Stimulated activated naive CD8-positive, alpha-beta T cell treated with anti-CD3 and anti-CD28 coated beads, Interleukin-15, Interleukin-2, amounts not matched to agents 100 U/mL and 50 U/mL, for 24 hours (primary cell): ENCODE results near the gene DPP9.

ENCODE experiments used
- ATAC-seq: fragments of 150-1000 bp; cut with Tn5 transposase; one replicate; pipeline ENCODE4 v1.10.0; 2021
- DNase-seq: peaks from one replicate; pipeline ENCODE4 v3.0.0; 2021

The DPP9 gene

DNA sequence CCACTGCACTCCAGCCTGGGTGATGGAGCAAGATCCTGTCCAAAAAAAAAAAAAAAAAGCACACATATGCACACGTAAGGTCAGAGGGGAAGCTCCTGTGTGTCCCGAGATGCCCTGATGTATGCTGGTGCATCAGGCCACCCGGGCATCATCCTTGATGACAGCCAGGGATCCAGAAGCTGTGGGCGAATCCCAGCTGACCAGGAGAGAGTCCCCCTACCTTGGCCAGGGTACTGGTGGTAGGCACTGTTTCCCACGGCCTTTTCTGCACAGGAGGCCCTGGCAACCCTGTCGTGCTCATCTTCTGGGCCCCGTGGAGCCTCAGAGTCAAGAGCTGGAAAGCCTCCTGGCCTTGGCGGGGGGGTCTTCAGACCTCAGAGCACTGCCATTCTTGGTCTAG, 67.5 kb downstream of the DPP9 start:
- DNase-seq (no peak), ATAC-seq (no peak)

DNA sequence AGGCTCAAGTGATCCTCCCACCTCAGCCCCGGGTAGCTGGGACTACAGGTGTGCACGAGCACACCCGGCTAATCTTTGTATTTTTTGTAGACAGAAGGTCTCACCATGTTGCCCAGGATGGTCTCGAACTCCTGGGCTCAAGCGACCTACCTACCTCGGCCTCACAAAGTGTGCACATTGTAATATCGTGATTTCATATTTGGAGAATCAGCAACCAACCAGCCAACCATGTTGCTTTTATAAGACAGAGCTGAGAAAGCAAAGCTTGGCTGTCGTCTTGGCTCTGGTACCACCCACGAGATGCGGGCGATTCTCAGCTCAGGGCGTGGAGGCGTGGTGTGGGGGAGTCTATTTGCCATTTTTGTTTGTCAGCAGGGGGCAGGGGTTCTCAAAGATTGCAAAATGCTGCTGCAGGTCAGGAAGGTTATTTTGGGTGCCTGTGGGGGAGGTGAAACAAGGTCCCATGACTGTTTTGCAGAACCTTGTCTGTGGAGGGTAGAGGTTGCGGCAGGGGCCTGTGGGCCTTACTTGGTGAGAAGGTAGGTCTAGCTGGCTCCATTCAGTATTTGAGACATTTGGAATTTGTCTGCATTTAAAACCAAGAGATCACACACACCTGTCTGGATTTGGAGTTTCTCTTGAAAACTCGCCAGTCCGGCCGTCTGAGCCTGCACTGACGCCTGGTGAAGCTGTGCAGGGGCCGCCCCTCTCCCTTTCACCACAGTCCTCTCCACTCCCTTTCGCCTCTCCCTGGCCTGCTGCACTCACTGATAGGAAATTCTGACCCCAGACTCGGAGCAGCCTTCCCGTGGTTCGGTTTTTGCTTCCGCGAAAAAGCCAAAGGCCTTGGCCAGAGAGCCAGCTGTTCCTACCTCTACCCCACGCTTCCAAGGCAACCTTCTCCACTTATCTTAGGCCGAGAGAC, 68.9 kb downstream of the DPP9 start:
- no peak for ATAC-seq

DNA sequence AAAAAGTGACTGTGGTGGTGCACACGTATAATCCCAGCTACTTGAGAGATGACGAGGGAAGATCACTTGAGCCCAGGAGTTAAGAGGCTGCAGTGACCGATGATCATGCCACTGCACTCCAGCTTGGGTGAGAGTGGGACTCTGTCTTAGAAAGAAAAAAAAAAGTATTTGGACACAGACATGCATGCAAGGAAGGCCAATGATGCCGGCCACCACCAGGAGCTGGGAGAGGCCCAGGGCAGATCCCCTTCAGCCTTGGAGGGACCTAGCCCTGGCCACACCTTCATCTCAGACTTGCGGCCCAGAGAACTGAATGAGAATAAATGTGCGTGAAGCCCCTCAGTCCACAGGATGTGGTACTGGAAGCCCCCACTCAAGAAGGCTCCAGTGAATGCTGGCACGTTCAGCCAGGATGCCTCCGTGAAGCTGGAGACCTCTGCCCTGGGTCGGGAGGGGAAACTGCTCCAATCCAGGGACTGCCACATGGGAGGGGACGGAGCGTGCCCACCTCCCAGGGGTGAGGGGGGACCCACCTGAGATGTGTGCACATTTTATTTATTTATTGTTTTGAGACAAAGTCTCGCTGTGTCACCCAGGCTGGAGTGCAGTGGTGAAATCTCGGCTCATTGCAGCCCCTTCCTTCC, 69.7 kb downstream of the DPP9 start:
- ATAC-seq: no peak
- DNase-seq: no peak

More for the DNA sequence above, 68.9 kb downstream of the DPP9 start:
- no peak for DNase-seq

DNA sequence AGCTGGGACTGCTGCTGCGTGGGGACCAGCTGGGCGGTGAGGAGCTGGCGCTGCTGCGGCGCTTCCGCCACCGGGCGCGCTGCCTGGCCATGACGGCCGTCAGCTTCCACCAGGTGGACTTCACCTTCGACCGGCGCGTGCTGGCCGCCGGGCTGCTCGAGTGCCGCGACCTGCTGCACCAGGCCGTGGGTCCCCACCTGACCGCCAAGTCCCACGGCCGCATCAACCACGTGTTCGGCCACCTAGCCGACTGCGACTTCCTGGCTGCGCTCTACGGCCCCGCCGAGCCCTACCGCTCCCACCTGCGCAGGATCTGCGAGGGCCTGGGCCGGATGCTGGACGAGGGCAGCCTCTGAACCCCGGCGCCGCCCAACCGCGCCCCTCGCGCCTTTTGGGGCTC, 71.6 kb downstream of the DPP9 start:
- DNase-seq (no peak), ATAC-seq (no peak)

DNA sequence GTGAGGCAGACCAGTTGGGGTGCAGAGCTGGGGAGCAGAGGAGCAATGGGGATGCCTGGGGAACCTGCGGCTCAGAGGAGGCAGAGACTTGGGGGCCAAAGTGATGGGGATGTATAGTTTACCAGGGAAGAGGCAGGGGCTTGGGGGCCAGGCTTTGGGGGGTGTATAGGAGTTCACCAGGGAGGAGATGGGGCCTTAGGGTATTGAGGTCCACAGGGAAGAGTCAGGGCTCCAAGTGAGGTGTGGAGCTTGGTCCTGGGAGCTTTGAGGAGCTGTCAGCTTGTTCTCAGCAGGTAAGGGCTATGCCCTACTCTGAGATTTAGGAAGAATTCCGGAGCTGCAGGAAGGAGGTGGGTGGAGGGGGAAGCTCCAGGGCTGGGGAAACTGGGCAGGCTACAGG, 73.5 kb downstream of the DPP9 start:
- ATAC-seq (no peak), DNase-seq (no peak)

DNA sequence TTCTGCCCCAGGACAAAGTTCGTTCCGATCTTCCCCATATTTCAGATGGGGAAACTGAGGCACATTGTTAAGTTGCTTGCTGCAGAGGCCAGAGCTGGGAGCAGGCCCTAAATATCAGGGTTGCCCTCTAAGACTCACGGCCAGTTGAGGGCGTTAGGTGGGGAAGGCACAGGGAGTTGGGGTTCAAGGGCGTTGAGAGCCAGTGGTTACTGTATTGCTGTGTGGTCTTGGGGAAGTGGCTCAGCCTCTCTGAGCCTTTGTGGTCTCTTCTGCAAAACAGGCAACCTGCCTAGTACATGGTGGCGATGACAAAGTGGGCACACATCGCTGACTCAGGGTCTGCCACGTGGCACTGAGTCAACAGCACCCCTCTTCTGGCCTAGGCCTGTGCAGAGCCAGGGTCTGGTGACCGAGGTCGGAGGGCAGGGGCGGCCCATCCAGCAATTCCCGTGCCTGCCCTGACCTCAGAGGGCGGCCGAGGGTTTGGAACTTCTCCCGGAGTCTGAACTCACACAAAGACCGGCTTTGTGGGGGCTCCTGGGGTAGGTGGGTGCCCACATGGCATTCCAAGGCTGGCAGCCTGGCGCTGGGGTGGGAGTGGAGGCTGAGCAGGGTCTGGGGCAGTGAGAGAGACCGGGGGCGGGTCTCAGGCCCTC, 74.1 kb downstream of the DPP9 start:
- DNase-seq (no peak), ATAC-seq (no peak)

DNA sequence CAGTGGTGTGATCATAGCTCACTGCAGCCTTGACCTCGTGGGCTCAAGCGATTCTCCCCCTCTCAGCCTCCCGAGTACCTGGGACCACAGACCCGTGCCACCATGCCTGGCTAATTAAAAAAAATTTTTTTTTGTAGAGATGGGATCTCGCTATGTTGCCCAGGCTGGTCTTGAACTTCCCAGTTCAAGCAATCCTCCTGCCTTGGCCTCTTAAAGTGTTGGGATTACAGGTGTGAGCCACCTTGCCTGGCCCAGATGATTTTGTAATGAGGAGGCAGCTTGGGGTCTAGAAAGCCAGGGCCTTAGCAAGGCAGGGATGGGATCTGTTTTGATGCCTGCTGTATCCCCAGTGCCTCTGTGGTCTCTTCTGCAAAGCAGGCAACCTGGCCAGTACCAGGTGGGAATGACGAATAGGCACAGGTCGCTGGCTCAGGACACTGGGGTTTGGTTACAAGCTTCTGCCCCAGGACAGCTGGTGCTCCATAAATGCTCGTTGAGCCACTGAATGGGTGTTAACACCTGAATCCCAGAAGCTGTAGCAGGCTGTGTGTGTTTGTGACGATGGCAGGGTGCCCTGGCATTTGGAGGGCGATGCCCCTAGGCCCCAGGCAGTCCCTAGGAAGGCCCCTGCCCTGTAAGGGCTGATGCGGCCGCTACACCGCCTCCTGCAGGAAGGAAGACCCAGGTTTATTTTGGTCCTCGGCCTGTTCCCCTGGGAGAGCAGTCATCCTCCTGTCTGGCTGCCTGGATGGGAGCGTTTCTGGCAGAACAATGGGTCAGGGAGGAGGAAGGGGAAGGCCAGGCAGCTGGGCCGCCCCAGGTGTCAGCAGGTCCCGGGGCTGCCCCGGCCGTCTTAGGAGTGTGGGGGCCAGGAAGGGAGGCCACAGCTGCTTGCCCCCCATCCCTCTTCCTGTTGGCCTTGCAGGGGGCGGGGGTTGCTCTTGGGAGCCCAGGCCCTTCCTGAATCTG, 75.7 kb downstream of the DPP9 start:
- no peak for DNase-seq
- no peak for ATAC-seq

DNA sequence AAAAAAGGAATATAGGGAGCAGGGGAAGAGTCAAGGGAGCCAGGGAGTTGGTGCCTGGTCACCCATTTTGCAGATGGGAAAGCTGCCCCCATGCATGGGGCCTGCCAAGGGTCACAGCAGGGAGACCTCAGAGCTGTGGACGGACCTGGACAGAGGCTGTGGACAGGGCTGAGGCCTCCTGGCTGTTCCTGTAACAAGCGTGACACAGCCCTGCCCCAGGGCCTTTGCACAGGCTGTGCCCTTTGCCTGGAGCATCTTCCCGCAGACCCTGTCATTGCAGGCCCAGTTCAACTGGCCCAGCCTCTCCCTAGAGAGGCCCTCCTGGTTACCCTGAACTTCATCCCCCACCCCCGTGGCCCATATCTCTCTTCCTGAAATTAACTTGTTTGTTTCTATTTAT, 77.9 kb downstream of the DPP9 start:
- ATAC-seq: no peak
- no peak for DNase-seq

DNA sequence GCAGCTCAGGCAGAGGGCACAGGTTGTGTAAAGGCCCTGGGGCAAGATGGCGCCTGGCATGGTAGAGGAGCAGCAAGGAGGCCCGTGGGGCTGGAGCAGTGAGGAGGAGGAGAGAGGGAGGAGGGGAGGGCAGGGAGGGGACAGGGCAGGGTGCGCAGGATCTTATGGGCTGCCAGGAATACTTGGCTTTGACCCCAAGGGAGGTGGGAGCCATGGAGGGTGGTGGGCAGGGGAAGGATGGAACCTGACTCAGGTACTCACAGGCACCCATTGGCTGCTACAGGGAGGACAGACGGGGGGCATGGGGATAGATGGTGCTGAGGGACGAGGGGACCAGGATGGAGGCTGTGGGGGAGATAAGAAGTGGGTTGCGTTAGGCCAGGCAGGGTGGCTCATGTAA, 81.0 kb downstream of the DPP9 start:
- DNase-seq: no peak
- ATAC-seq: no peak

DNA sequence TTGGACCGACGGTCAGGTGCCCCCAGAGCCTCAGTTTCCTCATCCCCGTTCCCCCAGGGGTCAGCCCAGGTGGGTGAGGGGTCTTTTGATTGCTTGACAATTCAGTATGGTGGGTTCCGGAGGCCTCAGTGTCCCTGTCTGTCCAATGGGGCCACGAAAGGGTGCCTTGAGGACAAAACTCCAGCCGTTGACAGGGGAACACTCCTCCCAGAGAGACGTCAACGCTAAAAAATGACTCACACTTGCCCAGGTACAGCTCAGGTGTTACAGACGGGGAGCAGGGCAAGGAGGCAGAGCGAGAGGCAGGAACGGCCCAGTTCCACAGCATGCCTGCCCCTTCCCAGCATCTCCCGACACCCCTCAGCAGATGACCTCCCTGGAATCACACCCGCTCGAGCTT, 82.5 kb downstream of the DPP9 start:
- DNase-seq (no peak), ATAC-seq (no peak)

DNA sequence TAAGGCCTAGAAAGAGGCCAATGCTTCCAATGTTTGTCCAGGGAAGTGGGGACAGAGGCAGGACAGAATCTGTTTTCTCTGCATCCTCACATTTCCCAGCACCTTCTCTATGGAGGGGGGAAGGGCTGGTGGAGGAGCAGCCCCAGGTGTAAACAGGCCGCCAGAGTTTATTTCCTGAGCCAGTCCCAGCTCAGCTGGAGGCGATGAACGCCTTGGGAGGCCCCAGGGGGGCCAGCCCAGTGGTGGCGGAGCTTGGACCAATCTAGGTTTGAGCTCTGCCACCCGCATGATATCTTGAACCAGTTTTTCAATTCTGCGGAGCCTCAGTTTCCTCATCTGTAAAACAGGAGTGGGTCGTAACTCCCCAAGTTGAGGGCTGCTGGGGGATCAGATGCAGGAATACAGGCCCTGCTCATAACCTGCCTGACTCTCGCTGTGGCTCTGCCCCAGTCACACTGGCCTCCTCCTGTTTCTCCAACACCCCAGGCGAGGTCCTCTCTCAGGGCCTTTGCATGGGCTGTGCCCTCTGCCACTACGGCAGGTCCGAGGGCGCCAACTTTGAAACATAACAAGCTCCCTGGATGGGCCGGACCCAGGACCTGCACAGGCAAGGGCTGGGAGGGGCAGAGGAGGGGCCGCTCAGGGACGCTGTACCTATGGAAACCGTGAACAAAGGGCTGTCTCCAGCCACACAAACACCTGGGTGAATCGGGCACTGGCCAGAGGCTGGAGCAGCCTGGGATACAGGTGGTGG, 83.2 kb downstream of the DPP9 start:
- ATAC-seq: no peak
- DNase-seq: no peak

DNA sequence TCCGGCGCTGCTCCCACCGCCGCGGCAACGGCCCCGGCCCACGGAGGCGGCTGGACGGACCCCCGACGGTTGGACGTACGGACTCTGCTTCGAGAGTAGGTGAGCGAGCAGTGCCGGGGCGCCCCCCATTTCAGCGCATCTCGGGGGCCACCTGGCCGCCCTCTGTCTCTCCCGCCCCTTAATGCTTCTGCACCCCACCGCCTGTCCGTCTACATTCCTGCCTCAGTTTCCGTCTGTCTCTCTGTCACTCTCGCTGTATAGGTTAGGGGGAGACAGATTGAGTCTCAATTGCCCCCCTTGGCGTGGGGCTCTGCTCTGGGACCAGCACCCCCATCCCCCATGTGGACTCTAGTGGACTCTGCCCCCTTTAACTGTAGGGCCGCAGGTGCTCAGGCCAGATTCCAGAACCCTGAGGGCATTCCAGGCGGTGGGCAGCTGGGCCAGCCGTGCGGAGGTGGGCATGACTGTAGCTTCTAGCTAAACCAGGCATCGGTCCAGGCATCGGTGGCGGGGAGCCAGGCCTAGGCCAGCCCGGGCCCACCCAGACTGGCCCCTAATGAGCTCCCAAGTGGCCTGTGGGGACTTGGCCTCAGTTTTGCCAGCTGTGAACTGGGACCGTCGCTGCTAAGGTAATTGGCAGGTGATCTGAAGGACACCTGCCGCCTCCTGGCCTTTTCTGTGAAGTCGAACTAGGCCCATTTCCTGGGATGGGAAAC, 84.0 kb downstream of the DPP9 start:
- DNase-seq: no peak
- peak; percentile 6 for ATAC-seq

DNA sequence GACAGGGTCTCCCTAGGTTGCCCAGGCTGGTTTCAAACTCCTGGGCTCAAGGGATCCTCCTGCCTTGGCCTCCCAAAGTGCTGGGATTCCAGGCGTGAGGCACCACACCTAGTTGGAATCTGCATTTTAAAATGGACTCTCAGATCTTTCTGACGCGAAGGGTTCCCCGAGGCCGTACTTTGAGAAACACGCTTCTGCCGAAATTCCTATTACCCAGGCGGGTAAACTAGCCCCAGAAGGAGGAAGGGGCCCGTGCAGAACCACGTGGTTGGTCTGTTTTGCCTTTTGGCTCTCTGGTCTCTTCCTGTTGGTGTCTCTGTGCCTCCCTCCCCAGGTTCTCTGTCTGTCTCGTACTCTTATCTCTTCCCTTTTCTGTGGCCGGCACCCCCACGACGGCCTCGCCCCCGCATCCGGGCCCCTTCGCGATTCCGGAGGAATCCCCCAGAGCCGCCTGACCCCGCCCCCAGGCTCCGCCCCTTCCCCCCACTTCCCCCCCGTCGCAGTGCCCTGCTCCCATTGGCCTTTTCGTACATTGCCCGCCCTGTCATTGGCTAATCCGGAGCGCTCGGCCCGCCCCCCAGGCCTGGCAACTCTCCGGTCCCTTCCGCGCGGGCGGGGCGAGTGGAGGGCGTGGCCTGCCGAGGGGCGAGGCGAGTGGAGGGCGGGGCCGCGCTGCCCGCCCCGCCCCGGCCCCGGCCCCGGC, 84.7 kb downstream of the DPP9 start, which contains the start of gene TNFAIP8L1:
Gene TNFAIP8L1 (plus strand): TSS at position 689 of the 703 bp plus-strand sequence. CDS start 12,354 bp downstream, outside the sequence.
- peak; percentile 100 for DNase-seq
- ATAC-seq: peak; percentile 91

DNA sequence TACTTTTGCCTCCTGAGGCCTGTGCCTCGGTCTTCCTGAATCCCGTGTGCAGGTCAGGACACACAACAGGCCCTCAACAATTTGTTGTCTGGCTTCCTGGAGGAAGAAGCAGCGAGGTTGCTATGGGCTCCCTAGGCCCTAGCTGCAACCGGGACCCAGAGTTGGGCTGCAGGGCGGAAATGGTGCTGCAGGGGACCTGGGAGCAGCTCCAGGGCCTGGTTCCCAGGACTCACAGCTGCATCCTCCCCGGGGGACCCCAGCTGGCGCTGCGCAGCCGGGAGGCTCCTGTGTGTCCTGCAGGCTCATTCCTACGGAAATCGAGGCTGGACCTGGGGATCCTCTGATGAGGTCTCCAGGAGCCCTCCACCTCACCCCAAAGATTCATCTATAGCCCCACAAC, 85.3 kb downstream of the DPP9 start:
- no peak for ATAC-seq
- no peak for DNase-seq

DNA sequence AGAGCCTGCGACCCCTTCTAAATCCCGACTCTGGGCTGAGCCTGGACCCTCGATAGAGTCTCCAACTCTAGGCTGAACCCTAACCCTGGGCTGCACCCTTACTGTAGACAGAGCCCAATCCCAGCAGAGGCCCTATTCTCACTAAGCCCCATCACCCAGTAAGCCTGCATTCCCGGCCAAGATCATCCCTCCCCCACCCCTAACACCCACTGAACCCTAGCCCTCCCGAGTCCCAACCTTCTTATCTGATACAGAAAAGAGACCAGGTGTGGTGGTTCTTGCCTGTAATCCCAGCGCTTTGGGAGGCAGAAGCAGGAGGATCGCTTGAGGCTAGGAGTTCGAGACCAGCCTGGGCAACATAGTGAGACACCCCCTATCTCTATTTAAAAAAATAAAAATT, 86.9 kb downstream of the DPP9 start:
- DNase-seq (no peak), ATAC-seq (no peak)

DNA sequence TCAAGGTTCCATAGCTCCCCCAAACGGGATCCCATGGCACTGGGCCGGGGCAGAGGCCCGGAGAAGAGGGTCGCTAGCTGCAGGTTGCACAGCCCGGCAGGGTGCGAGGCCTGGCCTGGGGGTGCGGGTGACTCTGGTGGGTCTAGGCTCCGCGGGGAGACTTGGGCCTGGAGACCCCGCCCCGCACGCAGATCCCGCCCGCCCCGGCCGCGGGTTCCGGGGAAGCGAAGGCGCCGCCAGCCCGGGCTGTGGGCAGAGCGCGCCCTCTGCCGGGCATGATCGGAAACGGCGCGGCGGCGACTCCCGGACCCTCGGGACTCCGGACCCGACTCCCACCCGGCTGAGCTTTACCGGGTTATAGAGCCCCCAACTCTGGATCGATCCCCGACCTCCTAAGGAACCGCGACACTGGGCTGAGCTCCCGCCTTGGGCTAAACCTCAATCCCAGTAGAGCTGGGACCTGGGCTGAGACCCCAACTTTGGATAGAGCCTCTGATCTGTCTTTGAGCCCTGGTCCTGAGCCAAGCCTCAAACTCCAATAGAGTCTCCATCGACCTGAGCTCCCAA, 87.4 kb downstream of the DPP9 start:
- DNase-seq (peak; percentile 88), ATAC-seq (peak; percentile 8)

DNA sequence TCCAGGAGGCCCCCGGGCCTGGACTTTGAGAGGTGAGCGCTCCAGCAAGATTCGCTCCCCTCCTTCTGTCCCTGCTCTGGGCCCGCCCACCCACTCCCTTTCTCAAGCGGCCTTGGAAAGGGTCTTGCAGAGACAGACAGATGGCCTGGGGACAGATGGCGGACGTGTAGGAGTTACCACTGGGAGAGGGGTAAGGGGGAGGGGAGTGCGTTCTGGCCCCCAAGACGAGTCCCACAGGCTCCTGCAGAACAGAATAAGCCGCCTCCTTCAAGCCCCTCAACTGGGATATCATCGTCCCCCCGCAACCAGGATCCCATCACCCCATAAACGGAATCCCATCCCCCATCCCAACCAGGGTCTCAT, 87.9 kb downstream of the DPP9 start:
- DNase-seq (no peak), ATAC-seq (no peak)

DNA sequence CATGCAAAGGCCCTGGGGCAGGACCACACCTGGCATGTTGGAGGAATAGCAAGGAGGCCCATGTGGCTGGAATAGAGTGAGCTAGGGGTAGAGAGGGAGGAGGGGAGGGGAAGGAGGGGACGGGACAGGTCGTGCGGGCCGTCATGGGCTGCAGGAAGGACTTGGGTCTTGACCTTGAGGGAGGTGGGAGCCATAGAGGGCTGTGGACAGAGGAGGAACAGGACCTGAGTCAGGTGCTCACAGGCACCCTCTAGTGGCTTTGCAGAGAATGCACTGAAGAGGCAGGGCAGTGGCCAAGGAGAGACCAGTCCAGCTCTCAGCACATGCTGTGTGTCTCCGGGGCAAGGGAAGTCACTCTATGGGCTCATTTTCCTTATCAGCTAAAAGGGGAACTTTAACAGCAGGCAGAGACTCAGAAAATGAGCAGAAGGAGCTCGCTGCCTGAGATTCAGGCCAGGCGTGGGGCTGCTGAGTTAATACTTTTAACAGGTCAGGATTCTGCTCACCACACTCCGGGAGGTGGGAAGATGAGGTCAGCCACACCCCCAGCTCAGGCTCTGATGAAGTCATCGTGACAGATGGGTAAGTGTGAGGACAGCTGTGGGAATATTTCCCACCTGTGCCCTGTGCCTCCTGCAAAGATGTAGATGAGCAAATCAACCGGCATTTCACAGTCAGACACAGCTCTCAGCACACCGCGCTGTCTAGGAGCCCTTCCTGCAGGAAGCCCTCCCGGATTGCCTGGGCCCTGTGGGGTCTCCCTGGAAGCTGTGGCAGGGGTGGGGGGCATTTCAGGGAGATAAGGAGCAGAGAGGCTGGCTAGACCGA, 90.3 kb downstream of the DPP9 start:
- ATAC-seq (peak; percentile 48), DNase-seq (peak; percentile 71)
